HG02870 (cell line): ENCODE results near the gene MBLAC1.

Experiments
- ATAC-seq: cut with Tn5 transposase; IDR thresholded peaks from one replicate; pipeline ENCODE4 v1.9.1; 2021; ENCODE audit warnings: mild to moderate bottlenecking, moderate library complexity; ENCODE audit not compliant: unreplicated experiment

The MBLAC1 gene

GRCh38 chr7:100095704-100096103 is 31.1 kb upstream of the MBLAC1 start:
- ATAC-seq = no peak

DNA sequence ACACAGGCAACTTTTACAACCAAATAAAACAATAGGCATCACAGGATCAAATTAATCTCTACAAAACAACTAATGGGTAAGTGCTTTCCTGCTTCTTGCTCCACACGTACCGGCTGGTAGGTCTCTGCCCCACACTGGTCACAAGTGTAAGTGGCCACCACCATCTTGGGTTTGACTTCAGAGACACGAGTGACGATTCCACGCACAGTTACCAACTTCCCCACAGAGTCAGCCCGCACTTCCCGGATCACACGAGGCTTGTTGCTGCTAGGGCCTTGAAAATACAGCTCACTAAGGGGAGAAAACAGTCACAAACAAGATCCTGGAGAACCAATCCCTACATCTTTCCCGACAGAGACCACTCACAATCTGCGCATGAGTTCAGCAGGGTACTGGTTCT is 27.9 kb upstream of the MBLAC1 start:
- ATAC-seq = no peak

DNA sequence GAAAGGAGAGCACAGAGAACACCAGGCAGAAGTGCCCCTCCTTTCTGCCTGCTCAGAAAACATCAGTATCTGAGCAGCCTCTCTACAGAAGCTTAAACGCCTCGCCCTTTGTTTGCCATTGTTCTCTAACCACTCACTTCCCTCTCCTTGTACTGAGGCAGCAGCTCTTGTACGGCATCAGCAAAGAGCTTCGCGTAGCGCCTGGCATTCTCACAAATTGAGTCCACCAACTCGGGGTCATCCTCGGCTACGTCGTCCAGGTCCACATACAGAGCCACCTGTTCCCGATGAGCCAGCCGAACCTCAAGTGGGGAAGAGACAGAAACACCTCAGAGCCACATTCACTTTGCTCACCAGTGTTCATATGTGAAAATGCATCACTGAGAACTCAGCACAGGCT is 27.3 kb upstream of the MBLAC1 start:
- ATAC-seq = no peak

GRCh38 chr7:100100420-100101015 is 26.2 kb upstream of the MBLAC1 start:
- peak; percentile 60 for ATAC-seq

DNA sequence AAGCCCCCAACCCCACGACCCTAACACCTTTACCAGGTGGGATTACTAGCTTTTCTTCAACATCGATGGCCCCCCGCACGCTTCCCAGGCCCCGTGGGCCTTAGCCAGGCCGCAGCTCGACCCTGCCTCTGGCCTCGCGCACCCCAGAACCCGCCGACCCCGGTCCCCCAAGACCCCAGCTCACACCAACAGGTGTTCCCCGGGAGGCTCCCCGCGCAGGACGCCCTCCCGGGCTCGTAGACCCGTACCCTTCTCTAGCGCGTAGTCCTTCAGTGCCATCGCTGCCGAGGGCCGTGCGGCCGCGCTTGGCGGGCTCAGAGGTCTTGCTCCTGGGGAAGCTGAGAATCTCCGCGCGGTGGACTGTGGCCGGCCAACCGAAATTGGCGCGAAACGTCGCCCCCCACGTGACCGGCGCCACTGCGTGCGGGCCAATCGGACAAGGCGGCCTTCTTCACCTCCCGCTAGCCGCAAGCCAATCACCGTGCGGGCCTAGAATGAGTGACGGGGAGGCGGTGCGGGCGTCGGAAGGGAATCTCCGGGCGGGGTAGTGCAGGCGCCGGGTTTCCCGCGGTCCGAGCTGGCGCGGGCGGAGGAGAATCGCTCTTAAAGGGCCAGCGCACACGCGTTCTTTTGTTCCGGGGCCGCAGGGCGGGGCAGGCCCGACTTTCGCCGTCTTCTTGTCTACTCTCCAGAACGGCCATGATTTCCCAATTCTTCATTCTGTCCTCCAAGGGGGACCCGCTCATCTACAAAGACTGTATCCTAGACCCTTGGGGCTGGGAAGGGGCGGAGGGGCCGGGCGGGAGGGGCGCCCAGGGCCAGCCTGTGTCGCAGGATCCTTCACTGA is 25.5 kb upstream of the MBLAC1 start, which contains the start of the genes AP4M1 and MCM7:
Gene AP4M1, plus strand, starts transcription at position 628 of the 847 bp plus-strand sequence. Its CDS starts 72 bp downstream, at position 700.
Gene MCM7, minus strand, starts transcription at position 382 of the 847 bp plus-strand sequence. Its CDS starts 103 bp downstream, at position 279.
- ATAC-seq = peak; percentile 86

- no peak for ATAC-seq
Observed at GRCh38 chr7:100102950-100103840, 23.6 kb upstream of the MBLAC1 start.

- no peak for ATAC-seq
Observed at GRCh38 chr7:100105534-100105933, 21.2 kb upstream of the MBLAC1 start.

DNA sequence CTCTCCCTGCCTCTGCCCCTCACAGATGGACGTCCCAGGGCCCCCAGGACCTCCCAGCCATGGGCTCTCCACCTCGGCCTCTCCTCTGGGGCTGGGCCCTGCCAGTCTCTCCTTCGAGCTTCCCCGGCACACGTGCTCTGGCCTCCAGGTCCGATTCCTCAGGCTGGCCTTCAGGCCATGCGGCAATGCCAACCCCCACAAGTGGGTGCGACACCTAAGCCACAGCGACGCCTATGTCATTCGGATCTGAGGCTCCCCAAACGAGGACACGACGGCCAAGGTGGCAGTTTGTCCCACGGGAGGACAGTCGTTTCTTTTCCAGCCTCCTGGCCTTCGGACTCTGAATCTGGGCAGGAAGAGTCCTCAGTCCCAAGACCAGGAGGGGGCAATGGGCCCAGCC is 20.1 kb upstream of the MBLAC1 start:
- ATAC-seq = no peak

DNA sequence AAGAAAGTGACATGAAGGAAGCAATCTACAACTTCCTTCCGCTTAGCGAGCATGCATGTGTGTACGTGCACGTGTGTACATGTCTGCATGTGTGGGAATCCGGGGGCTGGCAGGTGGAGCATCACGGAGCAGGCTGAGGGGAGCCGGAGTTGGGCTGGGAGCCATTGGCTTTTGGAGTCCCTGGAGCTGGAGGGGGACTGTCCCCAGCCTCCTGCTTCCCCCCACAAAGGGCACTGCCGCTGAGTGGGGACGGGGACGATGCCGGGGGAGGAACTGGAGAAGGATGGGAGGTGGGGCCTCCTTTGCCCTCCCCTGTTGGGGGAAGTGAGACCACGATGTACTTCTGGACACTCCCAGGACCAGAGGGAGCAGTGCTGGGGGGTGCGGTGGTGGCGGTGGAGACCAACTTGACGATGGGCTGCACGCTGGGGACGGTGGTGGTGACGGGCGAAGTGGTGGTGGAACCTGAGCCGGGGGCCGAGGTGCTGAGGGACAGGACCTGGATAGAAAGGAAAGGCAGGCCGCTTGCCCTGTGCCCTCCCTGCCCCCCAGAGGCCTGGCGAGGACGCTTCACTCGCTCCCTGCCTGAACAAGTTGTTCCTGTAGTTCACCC is 19.5 kb upstream of the MBLAC1 start:
- ATAC-seq = no peak

DNA sequence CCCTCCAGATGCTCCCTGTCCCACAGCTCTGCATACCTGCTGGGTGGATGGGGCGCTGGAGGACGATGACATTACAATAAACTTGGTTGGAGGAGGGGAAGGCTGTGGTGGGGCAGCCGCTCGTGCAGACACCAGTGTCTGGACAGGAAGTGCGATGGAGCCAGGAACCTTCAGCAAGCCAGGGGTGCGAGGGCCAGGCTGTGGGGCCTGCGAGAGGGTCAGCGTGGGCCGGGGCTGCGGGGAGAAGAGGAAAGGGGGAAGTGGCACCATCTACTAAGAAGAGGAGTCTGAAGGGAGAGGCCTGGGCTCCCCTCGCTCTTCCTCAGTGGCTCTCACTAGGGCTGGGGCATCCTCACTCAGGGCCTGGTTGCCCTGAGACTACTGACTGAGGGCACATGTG is 18.9 kb upstream of the MBLAC1 start:
- no peak for ATAC-seq

DNA sequence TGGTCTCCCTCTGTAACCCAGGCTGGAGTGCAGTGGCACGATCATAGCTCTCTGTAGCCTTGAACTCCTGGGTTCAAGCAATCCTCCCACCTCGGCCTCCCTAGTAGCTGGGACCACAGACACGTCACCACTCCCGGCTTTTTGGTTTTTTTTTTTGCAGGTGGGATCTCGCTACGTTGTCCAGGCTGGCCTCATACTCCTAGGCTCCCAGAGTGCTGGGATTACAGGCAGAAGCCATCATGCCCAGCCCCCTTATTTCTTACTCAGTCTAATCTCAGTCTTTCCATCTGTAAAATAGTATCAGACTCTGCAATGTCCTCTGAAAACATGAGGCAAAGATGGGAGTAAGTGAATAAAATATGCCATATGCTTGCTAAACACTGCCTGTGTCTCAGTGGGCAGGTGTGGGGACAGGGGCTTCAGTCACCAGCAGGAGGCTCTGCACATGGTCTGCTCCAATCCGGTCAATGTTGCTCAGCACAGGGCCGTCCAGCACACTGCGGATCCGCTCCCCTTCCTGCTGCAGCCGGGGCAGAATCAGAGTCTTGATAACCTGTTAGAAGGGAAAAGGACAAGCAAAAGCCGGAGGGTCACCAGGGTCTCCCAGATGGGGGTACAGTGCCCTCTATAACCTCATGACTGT is 17.1 kb upstream of the MBLAC1 start:
- ATAC-seq = no peak

- ATAC-seq = no peak
Observed at GRCh38 chr7:100111156-100111555, 15.6 kb upstream of the MBLAC1 start.

DNA sequence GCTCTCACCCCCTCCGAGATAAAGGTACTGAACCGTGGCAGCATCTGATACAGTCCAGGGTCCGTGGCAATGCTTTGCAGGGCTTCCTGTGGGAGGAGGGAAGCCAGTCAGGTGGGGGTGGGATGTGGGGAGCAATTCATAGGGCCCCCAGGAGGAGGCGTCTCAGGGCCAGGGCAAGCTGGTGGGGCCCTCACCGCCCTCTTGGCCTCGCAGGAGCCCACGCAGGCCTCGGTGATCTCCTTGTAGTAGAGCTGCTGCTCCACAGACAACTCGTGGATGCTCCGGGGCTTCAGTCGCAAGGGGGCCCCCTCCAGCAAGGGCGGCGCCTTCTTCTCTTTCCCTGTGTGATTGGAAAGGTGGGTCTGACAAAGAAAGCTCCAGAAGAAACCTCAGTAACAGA is 14.9 kb upstream of the MBLAC1 start:
- no peak for ATAC-seq

- no peak for ATAC-seq
Observed at GRCh38 chr7:100115026-100115425, 11.7 kb upstream of the MBLAC1 start.

- ATAC-seq = no peak
Observed at GRCh38 chr7:100118388-100119071, 8.2 kb upstream of the MBLAC1 start.

GRCh38 chr7:100119072-100119969 is 7.4 kb upstream of the MBLAC1 start, which contains the start of the genes CNPY4 and TAF6:
Gene CNPY4, plus strand, starts transcription at chr7:100119634. Its CDS starts 111 bp downstream, at chr7:100119745.
Gene TAF6, minus strand, starts transcription at chr7:100119358. Its CDS starts 5,149 bp downstream, at chr7:100114209.
- no peak for ATAC-seq

GRCh38 chr7:100119970-100120732 is 6.6 kb upstream of the MBLAC1 start:
- no peak for ATAC-seq

GRCh38 chr7:100120733-100121036 is 6.1 kb upstream of the MBLAC1 start:
- ATAC-seq = no peak
